Activated effector memory CD4-positive, alpha-beta T cell treated with Interleukin-2 at 50 U/mL for 16 hours (primary cell): ENCODE data around the gene ZGPAT.

Experiments used
- DNase-seq: peaks from one replicate; pipeline ENCODE4 v3.0.0-alpha.2; 2020

The ZGPAT gene

GRCh38 chr20:63692436-63693082 is 15.3 kb upstream of the ZGPAT start:
- DNase-seq, result no peak

GRCh38 chr20:63693083-63693732 is 14.6 kb upstream of the ZGPAT start:
- no peak for DNase-seq

GRCh38 chr20:63693733-63694583 is 13.9 kb upstream of the ZGPAT start:
- DNase-seq, result no peak

- no peak for DNase-seq
Measured at GRCh38 chr20:63694584-63695423, 13.0 kb upstream of the ZGPAT start.

- DNase-seq, result no peak
Measured at GRCh38 chr20:63695424-63696305, 12.2 kb upstream of the ZGPAT start.

- no peak for DNase-seq
Measured at GRCh38 chr20:63696306-63696627, 11.6 kb upstream of the ZGPAT start.

- no peak for DNase-seq
Measured at GRCh38 chr20:63696628-63697356, 11.0 kb upstream of the ZGPAT start, which contains the start of gene TNFRSF6B. TSS of gene TNFRSF6B (plus strand) at chr20:63696652. CDS start at chr20:63696768, 116 bp downstream.

GRCh38 chr20:63697357-63697867 is 10.4 kb upstream of the ZGPAT start:
- no peak for DNase-seq

- DNase-seq, result no peak
Measured at GRCh38 chr20:63697868-63698545, 9.8 kb upstream of the ZGPAT start.

- no peak for DNase-seq
Measured at GRCh38 chr20:63698739-63699465, 8.9 kb upstream of the ZGPAT start.

GRCh38 chr20:63699466-63700198 is 8.2 kb upstream of the ZGPAT start:
- no peak for DNase-seq

- no peak for DNase-seq
Measured at GRCh38 chr20:63700199-63701050, 7.4 kb upstream of the ZGPAT start.

- no peak for DNase-seq
Measured at GRCh38 chr20:63701051-63701328, 6.8 kb upstream of the ZGPAT start.

- no peak for DNase-seq
Measured at GRCh38 chr20:63701329-63702035, 6.4 kb upstream of the ZGPAT start.

- no peak for DNase-seq
Measured at GRCh38 chr20:63702036-63702665, 5.7 kb upstream of the ZGPAT start.

GRCh38 chr20:63702751-63703470 is 4.9 kb upstream of the ZGPAT start:
- no peak for DNase-seq
